DND-41 (cell line): ENCODE data around the gene USH1G.

ENCODE experiments used
- EZH2 ChIP-seq: IDR thresholded peaks from 3 replicates; pipeline ENCODE4 v1.6.1; 2012; ENCODE audit warnings: borderline replicate concordance, low read depth, mild to moderate bottlenecking, moderate library complexity, low read length, inconsistent platforms; ENCODE audit not compliant: severe bottlenecking
- TF ChIP-seq, protein P1 (sequence below): IDR thresholded peaks from 2 replicates; pipeline ENCODE4 v1.5.1; 2012; ENCODE audit warnings: borderline replicate concordance, low read length, moderate library complexity, mild to moderate bottlenecking; ENCODE audit not compliant: poor library complexity, severe bottlenecking; ENCODE audit errors: extremely low read depth

- TF ChIP-seq, protein P1, sequence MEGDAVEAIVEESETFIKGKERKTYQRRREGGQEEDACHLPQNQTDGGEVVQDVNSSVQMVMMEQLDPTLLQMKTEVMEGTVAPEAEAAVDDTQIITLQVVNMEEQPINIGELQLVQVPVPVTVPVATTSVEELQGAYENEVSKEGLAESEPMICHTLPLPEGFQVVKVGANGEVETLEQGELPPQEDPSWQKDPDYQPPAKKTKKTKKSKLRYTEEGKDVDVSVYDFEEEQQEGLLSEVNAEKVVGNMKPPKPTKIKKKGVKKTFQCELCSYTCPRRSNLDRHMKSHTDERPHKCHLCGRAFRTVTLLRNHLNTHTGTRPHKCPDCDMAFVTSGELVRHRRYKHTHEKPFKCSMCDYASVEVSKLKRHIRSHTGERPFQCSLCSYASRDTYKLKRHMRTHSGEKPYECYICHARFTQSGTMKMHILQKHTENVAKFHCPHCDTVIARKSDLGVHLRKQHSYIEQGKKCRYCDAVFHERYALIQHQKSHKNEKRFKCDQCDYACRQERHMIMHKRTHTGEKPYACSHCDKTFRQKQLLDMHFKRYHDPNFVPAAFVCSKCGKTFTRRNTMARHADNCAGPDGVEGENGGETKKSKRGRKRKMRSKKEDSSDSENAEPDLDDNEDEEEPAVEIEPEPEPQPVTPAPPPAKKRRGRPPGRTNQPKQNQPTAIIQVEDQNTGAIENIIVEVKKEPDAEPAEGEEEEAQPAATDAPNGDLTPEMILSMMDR, result no peak
- no peak for TF ChIP-seq EZH2
Observed at GRCh38 chr17:74972107-74972972, 49.3 kb upstream of the USH1G start, which contains the start of gene HID1.
